Gastrocnemius medialis (tissue), 4 donors: ENCODE measurements around the gene ZNF217.

ENCODE experiments used
- POLR2A ChIP-seq, 2 donors: fragments of 450-650 bp; IDR thresholded peaks; one replicate each; pipeline ENCODE4 v1.6.1; 2017; ENCODE audit warnings: antibody characterized with exemption in 2 of 2, mild to moderate bottlenecking in 2 of 2, moderate library complexity in 2 of 2
- TF ChIP-seq, protein P1 (sequence below), 5 experiments: fragments of 450-650 bp in 3 of 5; fragments of 200-600 bp in 2 of 5; sonication (generic) in 2 of 5; IDR thresholded peaks in 4 of 5; conservative IDR thresholded peaks in 1 of 5; 1 replicate in 4 of 5; 2 replicates in 1 of 5; pipeline ENCODE4 v1.5.1; 2016 to 2019; ENCODE audit warnings: antibody characterized with exemption in 5 of 5, mild to moderate bottlenecking in 3 of 5, moderate library complexity in 3 of 5

GRCh38 chr20:53582251-53582570 is 11.4 kb downstream of the ZNF217 start:
- TF ChIP-seq, protein P1, sequence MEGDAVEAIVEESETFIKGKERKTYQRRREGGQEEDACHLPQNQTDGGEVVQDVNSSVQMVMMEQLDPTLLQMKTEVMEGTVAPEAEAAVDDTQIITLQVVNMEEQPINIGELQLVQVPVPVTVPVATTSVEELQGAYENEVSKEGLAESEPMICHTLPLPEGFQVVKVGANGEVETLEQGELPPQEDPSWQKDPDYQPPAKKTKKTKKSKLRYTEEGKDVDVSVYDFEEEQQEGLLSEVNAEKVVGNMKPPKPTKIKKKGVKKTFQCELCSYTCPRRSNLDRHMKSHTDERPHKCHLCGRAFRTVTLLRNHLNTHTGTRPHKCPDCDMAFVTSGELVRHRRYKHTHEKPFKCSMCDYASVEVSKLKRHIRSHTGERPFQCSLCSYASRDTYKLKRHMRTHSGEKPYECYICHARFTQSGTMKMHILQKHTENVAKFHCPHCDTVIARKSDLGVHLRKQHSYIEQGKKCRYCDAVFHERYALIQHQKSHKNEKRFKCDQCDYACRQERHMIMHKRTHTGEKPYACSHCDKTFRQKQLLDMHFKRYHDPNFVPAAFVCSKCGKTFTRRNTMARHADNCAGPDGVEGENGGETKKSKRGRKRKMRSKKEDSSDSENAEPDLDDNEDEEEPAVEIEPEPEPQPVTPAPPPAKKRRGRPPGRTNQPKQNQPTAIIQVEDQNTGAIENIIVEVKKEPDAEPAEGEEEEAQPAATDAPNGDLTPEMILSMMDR (IDR thresholded peaks at IDR 0.05 in 4 of 5, conservative IDR thresholded peaks at IDR 0.05 in 1 of 5), result no peak
- TF ChIP-seq POLR2A (IDR thresholded peaks at IDR 0.05), result no peak
